ENCODE results near the gene CEACAM7.
A peak's percentile ranks its signal among the peaks of the same experiment; 100 is the strongest.

The CEACAM7 gene

DNA sequence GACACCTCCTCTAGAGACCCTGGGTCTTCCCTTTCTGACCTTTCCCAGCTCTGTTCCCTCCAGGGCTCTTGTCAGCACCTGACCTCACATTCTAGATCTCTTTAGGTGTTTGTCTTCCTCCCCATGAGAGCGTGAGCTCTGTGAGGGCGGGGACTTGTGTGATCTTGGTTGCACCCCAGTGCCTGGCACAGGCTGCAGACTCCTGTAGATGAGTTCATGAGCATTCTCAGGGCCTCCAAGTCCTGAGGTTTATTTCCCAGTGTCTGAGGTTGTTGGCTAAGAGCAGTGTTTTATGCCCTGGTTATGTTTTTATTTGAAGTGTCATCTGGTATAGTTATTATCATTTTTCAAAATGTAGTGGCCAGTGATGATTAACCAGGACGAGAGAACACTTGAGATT lies 61.8 kb downstream of the CEACAM7 start:
- H3K27ac ChIP-seq: peak overlapping the region in 6 of 11 experiments; percentile 22 to 76 (median 64); a peak in 11 of 22 replicates
- H4K20me1 ChIP-seq: no peaks in the 10 kb centered on the region; a peak in 1 of 22 replicates
- peak overlapping the region in 6 of 10 experiments; percentile 43 to 73 (median 58); a peak in 13 of 20 replicates for H3K4me3 ChIP-seq
- peak overlapping the region in 7 of 11 experiments; percentile 68 to 100 (median 93); a peak in 13 of 22 replicates for H3K4me2 ChIP-seq
- H3K9me3 ChIP-seq (replicated peaks in 1 of 11): peaks cover 13 to 21% (median 16%) of the 10 kb centered on the region in 11 experiments
- H3K4me1 ChIP-seq: peaks cover 0 to 68% (median 50%) of the 10 kb centered on the region in 10 experiments; a peak in 15 of 20 replicates
- H3K9ac ChIP-seq: peak overlapping the region in 7 of 11 experiments; percentile 45 to 83 (median 71); a peak in 12 of 22 replicates
- no peaks in the 10 kb centered on the region; a peak in 1 of 22 replicates for H3K36me3 ChIP-seq
- peaks cover 0 to 26% (median 22%) of the 10 kb centered on the region in 11 experiments; a peak in 14 of 22 replicates for H3K27me3 ChIP-seq
- no peak for TF ChIP-seq Cebpa-rat (IDR thresholded peaks at IDR 0.05)

DNA sequence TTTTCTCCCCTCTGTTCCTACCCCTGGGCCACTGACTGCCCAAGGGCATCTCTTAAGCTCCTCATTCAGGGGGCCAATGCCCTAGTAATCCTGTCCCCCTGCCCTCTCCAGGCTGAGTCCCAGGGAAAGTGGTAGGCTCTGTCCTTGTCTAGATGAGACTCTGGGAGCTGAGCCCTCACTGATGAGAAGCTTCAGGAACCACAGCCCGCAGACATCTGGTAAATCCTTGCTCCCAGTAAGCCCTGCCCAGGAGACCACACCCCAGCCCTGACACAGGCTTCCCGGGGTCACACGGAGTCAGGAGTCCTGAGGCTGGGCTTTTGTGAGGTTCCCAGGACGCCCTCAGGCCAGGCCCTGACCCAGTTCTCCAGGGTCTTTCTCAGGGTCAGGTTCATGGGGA lies 63.1 kb downstream of the CEACAM7 start:
- Histone ChIP-seq H3K36me3 (no peaks in the 10 kb centered on the region), H3K4me3 (peak overlapping the region in 3 of 10 experiments; percentile 37 to 73 (median 39); a peak in 5 of 20 replicates), H4K20me1 (no peaks in the 10 kb centered on the region; a peak in 1 of 22 replicates), H3K9ac (peak overlapping the region in 4 of 11 experiments; percentile 11 to 57 (median 32); a peak in 5 of 22 replicates), H3K4me2 (peak overlapping the region in 5 of 11 experiments; percentile 85 to 100 (median 94); a peak in 10 of 22 replicates), H3K9me3 (replicated peaks in 1 of 11) (peaks cover 0 to 8% (median 3%) of the 10 kb centered on the region in 11 experiments; a peak in 17 of 22 replicates), H3K27me3 (peaks cover 0 to 26% (median 22%) of the 10 kb centered on the region in 11 experiments; a peak in 14 of 22 replicates), H3K27ac (0 out of 22 replicates have a peak overlapping the region, but pooled peaks of 2 of the 11 experiments have one; percentile 0 to 4), H3K4me1 (peaks cover under 1 to 82% (median 64%) of the 10 kb centered on the region in 10 experiments; a peak in 17 of 20 replicates)
- no peak for TF ChIP-seq Cebpa-rat (IDR thresholded peaks at IDR 0.05)

DNA sequence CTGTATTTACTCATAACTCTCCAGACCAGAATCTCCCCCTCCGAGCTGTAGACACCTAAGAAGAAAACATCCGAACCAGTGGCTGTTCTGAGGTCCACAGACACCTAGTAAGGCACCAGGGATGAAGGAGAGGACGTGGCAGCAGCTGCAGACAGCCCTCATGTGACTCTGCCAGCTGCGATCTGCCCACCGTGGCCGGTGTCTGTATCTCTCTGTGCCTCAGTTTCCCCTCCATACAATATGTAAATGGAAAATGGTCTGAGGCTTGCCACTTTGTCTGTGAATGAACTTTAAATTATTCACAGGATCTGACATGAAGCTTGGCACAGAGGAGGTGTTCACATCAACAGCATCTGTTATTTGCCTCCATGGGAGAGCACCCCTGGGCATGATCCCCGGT lies 63.6 kb downstream of the CEACAM7 start:
- Histone ChIP-seq H3K27me3 (peaks cover 0 to 26% (median 22%) of the 10 kb centered on the region in 11 experiments; a peak in 14 of 22 replicates), H4K20me1 (no peaks in the 10 kb centered on the region; a peak in 1 of 22 replicates), H3K4me2 (peak overlapping the region in 6 of 11 experiments; percentile 1 to 100 (median 94); a peak in 10 of 22 replicates), H3K36me3 (no peaks in the 10 kb centered on the region), H3K27ac (peak overlapping the region in 3 of 11 experiments; percentile 4 to 50 (median 4); a peak in 2 of 22 replicates), H3K4me3 (peak overlapping the region in 3 of 10 experiments; percentile 37 to 73 (median 39); a peak in 5 of 20 replicates), H3K9me3 (replicated peaks in 1 of 11) (peaks cover 0 to 3% (median 0%) of the 10 kb centered on the region in 11 experiments; a peak in 3 of 22 replicates), H3K4me1 (peaks cover 5 to 86% (median 68%) of the 10 kb centered on the region in 10 experiments), H3K9ac (peak overlapping the region in 4 of 11 experiments; percentile 11 to 57 (median 32); a peak in 5 of 22 replicates)
- TF ChIP-seq Cebpa-rat (IDR thresholded peaks at IDR 0.05): no peak

GRCh38 chr19:41623360-41623759 lies 64.7 kb downstream of the CEACAM7 start:
- no peak for TF ChIP-seq Cebpa-rat (IDR thresholded peaks at IDR 0.05)
- Histone ChIP-seq H3K27me3 (peaks cover 0 to 25% (median 21%) of the 10 kb centered on the region in 11 experiments; a peak in 14 of 22 replicates), H3K4me3 (peak overlapping the region in 2 of 10 experiments; percentile 39 to 73; a peak in 2 of 20 replicates)

More at GRCh38 chr19:41623360-41623759, 64.7 kb downstream of the CEACAM7 start:
- peaks cover 17 to 98% (median 80%) of the 10 kb centered on the region in 10 experiments for H3K4me1 ChIP-seq
- no peaks in the 10 kb centered on the region for H3K9me3 ChIP-seq (replicated peaks in 1 of 11)
- H3K4me2 ChIP-seq: peak overlapping the region in 7 of 11 experiments; percentile 21 to 100 (median 93); a peak in 12 of 22 replicates
- H4K20me1 ChIP-seq: peaks cover 0 to 2% (median 0%) of the 10 kb centered on the region in 11 experiments; a peak in 1 of 22 replicates
- H3K27ac ChIP-seq: peak overlapping the region in 3 of 11 experiments; percentile 4 to 89 (median 88); a peak in 4 of 22 replicates
- H3K9ac ChIP-seq: peak overlapping the region in 2 of 11 experiments; percentile 11 to 57; a peak in 3 of 22 replicates
- H3K36me3 ChIP-seq: no peaks in the 10 kb centered on the region
